WTC11 (cell line): Measurements from ENCODE around the gene SMIM31.

Experiments
- E2F5 ChIP-seq: sonication (generic); formaldehyde crosslinking; IDR thresholded peaks from 2 replicates; pipeline ENCODE4 v1.8.1; 2022; ENCODE audit warnings: mild to moderate bottlenecking, moderate library complexity, missing genetic modification reagents
- ESRRA ChIP-seq: sonication (generic); formaldehyde crosslinking; IDR thresholded peaks from 2 replicates; pipeline ENCODE4 v1.8.1; 2022; ENCODE audit warnings: mild to moderate bottlenecking, missing genetic modification reagents, borderline replicate concordance
- KAT7 ChIP-seq: sonication (generic); formaldehyde crosslinking; IDR thresholded peaks from 2 replicates; pipeline ENCODE4 v1.8.1; 2023; ENCODE audit warnings: missing genetic modification reagents, mild to moderate bottlenecking, borderline replicate concordance
- SMAD3 ChIP-seq: sonication (generic); formaldehyde crosslinking; IDR thresholded peaks from 2 replicates; pipeline ENCODE4 v1.8.0; 2022; ENCODE audit warnings: missing genetic modification reagents, mild to moderate bottlenecking, borderline replicate concordance
- USF1 ChIP-seq: sonication (generic); formaldehyde crosslinking; IDR thresholded peaks from 2 replicates; pipeline ENCODE4 v1.8.0; 2022; ENCODE audit warnings: mild to moderate bottlenecking, missing genetic modification reagents
- TF ChIP-seq, protein P1 (sequence below): fragments of 200-600 bp; IDR thresholded peaks from 2 replicates; pipeline ENCODE4 v1.8.0; 2022; ENCODE audit warnings: antibody characterized with exemption

GRCh38 chr4:164770010-164770724, 16.2 kb downstream of the SMIM31 start:
- no peak for TF ChIP-seq ESRRA (CRISPR knock-in tag)
- TF ChIP-seq, protein P1, sequence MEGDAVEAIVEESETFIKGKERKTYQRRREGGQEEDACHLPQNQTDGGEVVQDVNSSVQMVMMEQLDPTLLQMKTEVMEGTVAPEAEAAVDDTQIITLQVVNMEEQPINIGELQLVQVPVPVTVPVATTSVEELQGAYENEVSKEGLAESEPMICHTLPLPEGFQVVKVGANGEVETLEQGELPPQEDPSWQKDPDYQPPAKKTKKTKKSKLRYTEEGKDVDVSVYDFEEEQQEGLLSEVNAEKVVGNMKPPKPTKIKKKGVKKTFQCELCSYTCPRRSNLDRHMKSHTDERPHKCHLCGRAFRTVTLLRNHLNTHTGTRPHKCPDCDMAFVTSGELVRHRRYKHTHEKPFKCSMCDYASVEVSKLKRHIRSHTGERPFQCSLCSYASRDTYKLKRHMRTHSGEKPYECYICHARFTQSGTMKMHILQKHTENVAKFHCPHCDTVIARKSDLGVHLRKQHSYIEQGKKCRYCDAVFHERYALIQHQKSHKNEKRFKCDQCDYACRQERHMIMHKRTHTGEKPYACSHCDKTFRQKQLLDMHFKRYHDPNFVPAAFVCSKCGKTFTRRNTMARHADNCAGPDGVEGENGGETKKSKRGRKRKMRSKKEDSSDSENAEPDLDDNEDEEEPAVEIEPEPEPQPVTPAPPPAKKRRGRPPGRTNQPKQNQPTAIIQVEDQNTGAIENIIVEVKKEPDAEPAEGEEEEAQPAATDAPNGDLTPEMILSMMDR, result no peak
- TF ChIP-seq SMAD3 (CRISPR knock-in tag), result no peak
- no peak for TF ChIP-seq E2F5 (CRISPR knock-in tag)
- TF ChIP-seq USF1, result no peak
- no peak for TF ChIP-seq KAT7 (CRISPR knock-in tag)
